Fibroblast of skin of right quadriceps (primary cell): ENCODE results near the gene EAF1.
"Not testable (repeated sequence)": the region's sequence is repeated elsewhere in the genome, so short reads cannot be mapped to it uniquely, and the experiment has no call there.

Experiments used
- DNase-seq: peaks from one replicate; pipeline ENCODE4 v3.0.0-alpha.2; 2013

EAF1 gene

GRCh38 chr3:15427182-15427880, at the start of gene EAF1, which contains the start of gene METTL6:
EAF1 (plus strand) TSS chr3:15427598; CDS start chr3:15427780, 182 bp downstream.
METTL6 (minus strand) TSS chr3:15427544; CDS start chr3:15426511, 1,033 bp downstream.
- DNase-seq: peak; percentile 76

- peak; percentile 94 for DNase-seq
Measured at GRCh38 chr3:15377961-15378791, 49.2 kb upstream of the EAF1 start.

DNA sequence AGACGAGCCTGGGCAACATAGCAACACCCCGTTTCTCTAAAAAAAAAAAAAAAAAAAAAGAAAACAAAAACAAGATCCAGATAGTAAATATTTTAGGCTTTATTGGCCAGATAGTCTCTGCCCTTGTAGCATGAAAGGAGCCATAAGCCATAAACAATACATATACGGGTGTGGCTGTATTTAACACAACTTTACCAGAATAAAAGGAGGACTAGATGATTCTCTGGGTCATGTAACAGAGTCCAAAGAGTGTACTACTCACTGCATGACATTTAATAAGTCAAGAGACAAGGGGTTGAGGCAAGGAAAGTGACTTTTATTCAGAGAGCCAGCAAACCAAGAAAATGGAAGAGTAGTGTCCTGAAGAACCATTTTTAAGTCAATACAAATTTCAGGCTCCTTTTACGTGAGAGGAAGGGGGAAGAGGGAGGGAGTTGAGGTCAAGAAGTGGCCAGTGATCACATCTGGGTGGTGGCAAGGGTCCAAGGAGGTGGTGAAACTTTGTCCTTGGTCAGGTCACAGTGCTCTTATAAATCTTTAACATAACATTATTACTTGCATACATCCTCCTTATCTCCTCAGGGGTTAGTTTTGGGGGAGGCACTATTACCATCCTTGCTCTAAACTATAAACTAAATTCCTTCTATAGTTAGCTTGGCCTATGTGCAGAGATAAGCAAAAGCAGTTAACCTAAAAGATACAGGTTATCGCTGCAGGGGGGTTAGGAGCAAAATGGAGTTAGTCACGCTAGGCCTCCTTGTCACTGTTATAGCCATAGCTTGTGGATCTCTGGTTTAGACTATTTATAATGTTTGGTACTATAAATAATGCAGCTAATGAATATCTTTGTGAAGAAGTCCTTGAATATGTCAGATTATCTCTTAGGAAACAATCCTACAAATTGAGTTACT, 46.2 kb upstream of the EAF1 start:
- no peak for DNase-seq

GRCh38 chr3:15382405-15382923, 44.9 kb upstream of the EAF1 start:
- no peak for DNase-seq

DNA sequence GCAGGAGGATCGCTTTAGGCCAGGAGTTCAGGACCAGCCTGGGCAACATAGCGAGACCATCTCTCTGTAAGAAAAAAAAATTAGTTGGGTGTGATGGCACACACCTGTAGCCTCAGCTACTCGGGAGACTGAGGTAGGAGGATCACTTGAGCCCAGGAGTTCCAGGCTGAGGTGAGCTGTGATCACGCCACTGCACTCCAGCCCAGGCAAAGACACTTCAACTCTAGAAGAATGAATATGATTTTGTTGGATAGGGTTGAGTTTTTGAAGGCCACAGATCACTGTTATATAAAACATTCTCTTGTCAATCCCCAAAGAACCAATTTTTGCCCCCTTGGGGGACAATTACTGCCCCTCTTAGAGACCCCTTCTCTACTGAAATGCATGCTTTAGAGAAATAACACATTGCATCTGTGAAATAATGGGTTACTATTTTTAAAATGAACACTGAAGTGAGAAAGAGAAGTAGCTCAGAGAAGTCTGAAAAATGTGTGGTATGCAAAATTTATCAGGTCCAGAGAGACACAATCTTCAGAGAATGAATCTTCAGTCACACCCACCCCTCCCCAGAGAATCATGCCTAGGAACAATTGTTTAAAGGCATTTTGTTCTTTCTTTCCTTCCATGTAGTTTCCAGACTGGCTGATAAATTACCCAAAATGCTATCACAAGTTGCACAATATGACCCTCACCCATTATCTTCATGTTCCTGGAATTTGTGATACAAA, 42.7 kb upstream of the EAF1 start:
- no peak for DNase-seq

GRCh38 chr3:15385238-15385695, 42.1 kb upstream of the EAF1 start:
- DNase-seq: not testable (repeated sequence)

DNA sequence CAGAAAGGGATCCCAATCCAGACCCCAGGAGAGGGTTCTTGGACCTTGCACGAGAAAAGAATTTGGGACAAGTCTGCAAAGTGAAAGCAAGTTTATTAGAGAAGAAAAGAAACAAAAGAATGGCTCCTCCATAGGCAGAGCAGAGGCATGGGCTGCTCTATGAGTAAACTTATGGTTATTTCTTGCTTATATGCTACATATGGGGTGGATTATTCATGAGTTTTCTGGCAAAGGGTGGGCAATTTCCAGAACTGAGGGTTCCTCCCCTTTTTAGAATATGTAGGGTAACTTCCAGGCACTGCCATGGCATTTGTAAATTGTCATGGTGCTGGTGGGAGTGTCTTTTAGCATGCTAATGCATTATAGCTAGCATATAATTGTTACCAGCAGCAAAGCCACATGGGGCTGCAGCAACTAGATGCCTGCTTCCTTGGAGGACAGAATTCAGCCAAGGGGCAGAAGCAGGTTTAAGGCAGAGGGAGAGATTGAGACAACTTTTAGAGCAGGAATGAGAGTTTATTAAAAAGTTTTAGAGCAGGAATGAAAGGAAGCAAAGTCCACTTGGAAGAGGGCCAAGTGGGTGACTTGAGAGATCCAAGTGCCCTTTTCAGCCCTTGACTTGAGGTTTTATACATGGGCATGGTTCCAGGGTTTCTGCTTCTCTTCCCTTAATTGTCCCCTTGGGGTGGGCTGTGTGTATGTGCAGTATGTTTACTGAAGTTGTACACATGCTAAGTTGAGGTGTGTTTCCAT, 41.3 kb upstream of the EAF1 start:
- no peak for DNase-seq

DNA sequence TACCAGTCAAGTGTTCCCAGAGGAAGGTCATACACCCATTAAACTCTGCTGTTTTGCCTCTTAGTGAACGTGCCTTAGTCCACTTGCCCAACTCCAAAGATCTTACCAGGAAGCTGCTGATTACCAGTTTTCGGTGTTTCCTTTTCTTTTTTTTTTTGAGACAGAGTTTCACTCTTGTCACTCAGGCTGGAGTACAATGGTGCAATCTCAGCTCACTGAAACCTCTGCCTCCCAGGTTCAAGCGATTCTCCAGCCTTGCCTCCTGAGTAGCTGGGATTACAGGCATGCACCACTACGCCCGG, 40.8 kb upstream of the EAF1 start:
- not testable (repeated sequence) for DNase-seq

- DNase-seq: no peak
Measured at GRCh38 chr3:15387171-15387581, 40.2 kb upstream of the EAF1 start.

- no peak for DNase-seq
Measured at GRCh38 chr3:15387735-15388134, 39.7 kb upstream of the EAF1 start.

DNA sequence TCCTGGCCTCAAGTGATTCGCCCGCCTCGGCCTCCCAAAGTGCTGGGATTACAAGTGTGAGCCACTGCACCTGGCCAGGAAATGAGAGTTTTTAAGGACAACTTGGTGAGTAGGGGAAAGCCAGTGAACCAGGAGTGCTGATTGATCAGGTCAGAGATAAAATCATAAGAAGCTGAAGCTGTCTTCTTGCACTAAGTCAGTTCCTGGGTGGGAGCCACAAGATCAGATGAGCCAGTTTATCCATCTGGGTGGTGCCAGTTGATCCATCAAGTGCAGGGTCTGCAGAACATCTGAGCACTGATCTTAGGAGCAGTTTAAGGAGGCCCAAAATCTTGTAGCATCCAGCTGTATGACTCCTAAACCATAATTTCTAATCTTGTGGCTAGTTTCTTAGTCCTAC, 39.1 kb upstream of the EAF1 start:
- not testable (repeated sequence) for DNase-seq

- no peak for DNase-seq
Measured at GRCh38 chr3:15390460-15390859, 36.9 kb upstream of the EAF1 start.

GRCh38 chr3:15391007-15391406, 36.4 kb upstream of the EAF1 start:
- no peak for DNase-seq

GRCh38 chr3:15393252-15393651, 34.1 kb upstream of the EAF1 start:
- not testable (repeated sequence) for DNase-seq

GRCh38 chr3:15398731-15399133, 28.7 kb upstream of the EAF1 start:
- DNase-seq: peak; percentile 24

- DNase-seq: no peak
Measured at GRCh38 chr3:15399970-15400369, 27.4 kb upstream of the EAF1 start.

DNA sequence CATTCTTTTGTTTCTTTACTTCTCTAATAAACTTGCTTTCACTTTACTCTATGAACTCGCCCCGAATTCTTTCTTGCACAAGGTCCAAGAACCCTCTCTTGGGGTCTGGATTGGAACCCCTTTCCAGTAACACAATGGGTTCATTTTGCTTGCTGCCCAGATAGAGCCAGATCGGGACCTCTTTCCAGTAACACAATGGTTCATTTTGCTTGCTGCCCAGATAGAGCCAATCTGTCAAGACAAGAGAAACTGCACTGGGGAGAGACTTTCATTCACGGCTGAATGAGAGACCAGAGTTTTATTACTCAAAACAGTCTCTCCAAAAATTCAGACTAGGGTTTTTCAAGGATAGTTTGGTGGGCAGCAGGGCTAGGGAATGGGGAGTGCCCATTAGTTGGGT, 25.5 kb upstream of the EAF1 start:
- DNase-seq: no peak

DNA sequence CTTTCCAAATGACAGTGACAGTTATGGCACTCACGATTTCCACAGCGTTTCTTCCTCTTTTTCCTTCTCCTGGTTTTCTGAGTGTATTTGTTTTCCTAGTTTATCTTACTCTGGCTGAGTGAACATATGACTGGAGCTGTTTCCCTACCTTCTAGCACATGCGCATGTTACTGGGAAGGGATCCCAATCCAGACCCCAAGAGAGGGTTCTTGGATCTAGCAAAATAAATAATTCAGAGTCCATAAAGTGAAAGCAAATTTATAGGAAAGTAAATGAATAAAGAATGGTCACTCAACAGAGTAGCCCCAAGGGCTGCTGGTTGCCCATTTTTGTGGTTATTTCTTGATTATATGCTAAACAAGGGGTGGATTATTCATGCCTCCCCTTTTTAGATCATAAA, 23.9 kb upstream of the EAF1 start:
- no peak for DNase-seq

- no peak for DNase-seq
Measured at GRCh38 chr3:15403965-15404364, 23.4 kb upstream of the EAF1 start.

- DNase-seq: no peak
Measured at GRCh38 chr3:15404767-15405166, 22.6 kb upstream of the EAF1 start.

DNA sequence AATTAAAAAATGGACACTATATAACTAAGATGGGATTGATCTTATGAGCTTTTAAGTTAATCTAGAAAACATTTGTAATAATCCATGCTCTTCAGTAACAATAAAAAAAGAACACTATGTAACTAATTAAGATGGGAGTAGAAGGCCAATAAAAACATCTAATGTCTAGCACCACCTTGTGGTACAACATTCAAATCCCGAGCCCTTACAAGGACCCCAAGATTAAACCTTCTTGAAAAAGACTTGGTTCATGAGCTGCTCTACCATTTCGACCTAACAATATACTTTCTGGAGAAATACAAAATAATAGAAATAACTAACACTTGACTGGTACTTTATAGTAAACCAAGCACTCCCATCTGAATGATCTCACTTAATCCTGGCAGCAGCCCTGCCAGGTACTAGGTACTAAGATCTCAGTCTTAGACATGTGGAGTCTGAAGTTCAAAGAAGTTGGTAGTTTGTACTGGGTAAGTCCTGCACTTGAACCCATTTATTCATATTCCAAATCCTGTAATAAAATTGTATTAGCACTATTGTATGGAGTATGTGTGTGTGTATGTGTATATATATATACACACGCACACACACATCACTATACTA, 21.8 kb upstream of the EAF1 start:
- DNase-seq: peak; percentile 56
